Tibial nerve (tissue), 3 donors: ENCODE results near the gene CCDC88C.

Source experiments
- CTCF ChIP-seq, 5 experiments: fragments of 200-600 bp in 3 of 5; fragments of 450-650 bp in 2 of 5; sonication (generic) in 3 of 5; IDR thresholded peaks; one replicate each; pipeline ENCODE4 v1.5.1; 2016 to 2019; ENCODE audit warnings: antibody characterized with exemption in 5 of 5, mild to moderate bottlenecking in 3 of 5, moderate library complexity in 2 of 5
- POLR2A ChIP-seq, 2 donors: fragments of 450-650 bp; IDR thresholded peaks; one replicate each; pipeline ENCODE4 v1.6.1; 2017; ENCODE audit warnings: antibody characterized with exemption in 2 of 2, mild to moderate bottlenecking in 2 of 2, moderate library complexity in 2 of 2

GRCh38 chr14:91369628-91370445 lies 47.8 kb downstream of the CCDC88C start:
- no peak for TF ChIP-seq POLR2A (IDR thresholded peaks at IDR 0.05)
- TF ChIP-seq CTCF (IDR thresholded peaks at IDR 0.05): no peak
